IMR-90 (cell line): ENCODE measurements around the gene GRID1. TPM values are rescaled to one million over a fixed set of nuclear protein-coding genes. Genes with fewer than 3 reads are reported as not detected.

Source experiments
- ATAC-seq: fragments of 200-7000 bp; cut with Tn5 transposase; 2 replicates; pipeline ENCODE4 v1.9.1; 2020; ENCODE audit warnings: low read depth, mild to moderate bottlenecking, moderate library complexity
- BruUV-seq: library from RNA; stranded (reverse); fragments of 400-500 nt; replicated peaks from 2 replicates; lab custom pipeline; 2021; lab: Mats Ljungman, UMichigan
- CTCF ChIA-PET: fragments of 300-600 bp; formaldehyde crosslinking; extraction: SDS; loops from one replicate; lab custom pipeline; 2021; ENCODE audit warnings: antibody characterized with exemption; lab: Yijun Ruan, JAX
- POLR2A ChIA-PET: fragments of 300-600 bp; sonication (Branson Sonifier 250); formaldehyde crosslinking; loops from one replicate; lab custom pipeline; 2022; ENCODE audit warnings: antibody characterized with exemption; ENCODE audit not compliant: unreplicated experiment; lab: Charles Lee
- DNase-seq: peaks from one replicate; pipeline ENCODE4 v3.0.0; 2013
- H2AFZ ChIP-seq: replicated peaks from 2 replicates; pipeline ENCODE3; 2013; ENCODE audit warnings: low read length, mild to moderate bottlenecking; ENCODE audit not compliant: poor library complexity
- H2AK5ac ChIP-seq: 2 replicates; pipeline ENCODE4 v1.6.1; 2013; ENCODE audit warnings: low read depth, low read length, inconsistent platforms
- H2AK9ac ChIP-seq: replicated peaks from 2 replicates; pipeline ENCODE3; 2013; ENCODE audit warnings: mild to moderate bottlenecking, low read depth, low read length, moderate library complexity; ENCODE audit not compliant: poor library complexity
- H2BK120ac ChIP-seq: 2 replicates; pipeline ENCODE4 v1.6.1; 2013; ENCODE audit warnings: low read depth, low read length, inconsistent platforms
- H2BK15ac ChIP-seq: 3 replicates; pipeline ENCODE4 v1.6.1; 2013; ENCODE audit warnings: low read depth, low read length, inconsistent platforms
- H2BK20ac ChIP-seq: 2 replicates; pipeline ENCODE4 v1.6.1; 2013; ENCODE audit warnings: low read depth, mild to moderate bottlenecking, inconsistent platforms, low read length, moderate library complexity
- H2BK5ac ChIP-seq: 2 replicates; pipeline ENCODE4 v1.6.1; 2013; ENCODE audit warnings: mild to moderate bottlenecking, low read depth, low read length, inconsistent platforms; ENCODE audit not compliant: poor library complexity, severe bottlenecking
- H3K14ac ChIP-seq: replicated peaks from 2 replicates; pipeline ENCODE4 v1.6.1; 2013; ENCODE audit warnings: low read depth, low read length, inconsistent platforms
- H3K18ac ChIP-seq: 2 replicates; pipeline ENCODE4 v1.6.1; 2013; ENCODE audit warnings: low read depth, low read length, control low read depth
- H3K23ac ChIP-seq: 2 replicates; pipeline ENCODE4 v1.6.1; 2013; ENCODE audit warnings: low read depth, low read length, inconsistent platforms
- H3K27ac ChIP-seq: 2 replicates; pipeline ENCODE4 v1.5.1; 2013; ENCODE audit warnings: mild to moderate bottlenecking, control low read depth, low read length; ENCODE audit not compliant: insufficient read depth
- H3K27me3 ChIP-seq: 2 replicates; pipeline ENCODE4 v1.6.1; 2013; ENCODE audit warnings: low read length; ENCODE audit not compliant: control insufficient read depth, insufficient read depth
- H3K36me3 ChIP-seq: 2 replicates; pipeline ENCODE4 v1.6.1; 2013; ENCODE audit warnings: low read length, mixed read lengths; ENCODE audit not compliant: control insufficient read depth, insufficient read depth
- H3K4ac ChIP-seq: 2 replicates; pipeline ENCODE4 v1.6.1; 2013; ENCODE audit warnings: low read depth, low read length, inconsistent platforms
- H3K4me1 ChIP-seq: 2 replicates; pipeline ENCODE4 v1.6.1; 2013; ENCODE audit warnings: low read length, mixed read lengths; ENCODE audit not compliant: control insufficient read depth, insufficient read depth
- H3K4me2 ChIP-seq: 2 replicates; pipeline ENCODE4 v1.6.1; 2013; ENCODE audit warnings: low read depth, mild to moderate bottlenecking, control low read depth, low read length, moderate library complexity
- H3K4me3 ChIP-seq: 2 replicates; pipeline ENCODE4 v1.5.1; 2013; ENCODE audit warnings: low read depth, mild to moderate bottlenecking, control low read depth, low read length, moderate library complexity; ENCODE audit not compliant: insufficient read depth
- H3K56ac ChIP-seq: 2 replicates; pipeline ENCODE4 v1.6.1; 2013; ENCODE audit warnings: low read length, inconsistent platforms; ENCODE audit not compliant: insufficient read depth; ENCODE audit errors: extremely low read depth
- H3K79me1 ChIP-seq, 2 experiments: 2 replicates each; pipeline ENCODE4 v1.6.1; 2013; ENCODE audit warnings: low read length in 2 of 2, inconsistent platforms in 1 of 2, low read depth in 1 of 2
- H3K9ac ChIP-seq: 2 replicates; pipeline ENCODE4 v1.6.1; 2013; ENCODE audit warnings: low read depth, low read length, control low read depth
- H3K9me1 ChIP-seq: 2 replicates; pipeline ENCODE4 v1.6.1; 2013; ENCODE audit warnings: low read length, inconsistent platforms; ENCODE audit not compliant: insufficient read depth
- H3K9me3 ChIP-seq: 2 replicates; pipeline ENCODE4 v1.6.1; 2013; ENCODE audit warnings: low read length; ENCODE audit not compliant: control insufficient read depth, insufficient read depth
- H4K20me1 ChIP-seq: 2 replicates; pipeline ENCODE4 v1.6.1; 2013; ENCODE audit warnings: low read length, inconsistent platforms; ENCODE audit not compliant: insufficient read depth
- H4K5ac ChIP-seq: 2 replicates; pipeline ENCODE4 v1.6.1; 2013; ENCODE audit warnings: mild to moderate bottlenecking, low read depth, low read length, control low read depth
- H4K8ac ChIP-seq, 2 experiments: 2 replicates each; pipeline ENCODE4 v1.6.1; 2013; ENCODE audit warnings: low read depth in 2 of 2, low read length in 2 of 2, control low read depth in 1 of 2, inconsistent platforms in 1 of 2
- H4K91ac ChIP-seq: 2 replicates; pipeline ENCODE4 v1.6.1; 2013; ENCODE audit warnings: low read depth, low read length, inconsistent platforms; ENCODE audit not compliant: insufficient read depth
- BHLHE40 ChIP-seq: fragments of 150-350 bp; IDR thresholded peaks from 2 replicates; pipeline ENCODE4 v1.6.1; 2016; ENCODE audit warnings: mild to moderate bottlenecking, low read depth, low read length
- CEBPB ChIP-seq: IDR thresholded peaks from 2 replicates; pipeline ENCODE4 v1.6.1; 2012; ENCODE audit warnings: low read depth, low read length, improper control_type of control experiment
- CHD1 ChIP-seq: IDR thresholded peaks from 2 replicates; pipeline ENCODE4 v1.6.1; 2012; ENCODE audit warnings: low read depth, low read length, improper control_type of control experiment
- ELK1 ChIP-seq: fragments of 150-350 bp; IDR thresholded peaks from 2 replicates; pipeline ENCODE4 v1.6.1; 2016; ENCODE audit warnings: low read depth, mild to moderate bottlenecking, low read length, moderate library complexity, borderline replicate concordance
- FOS ChIP-seq: fragments of 150-350 bp; IDR thresholded peaks from 2 replicates; pipeline ENCODE4 v1.6.1; 2016; ENCODE audit warnings: low read depth, low read length
- MAFK ChIP-seq: IDR thresholded peaks from 2 replicates; pipeline ENCODE4 v1.6.1; 2012; ENCODE audit warnings: low read depth, low read length, improper control_type of control experiment
- MAZ ChIP-seq: IDR thresholded peaks from 2 replicates; pipeline ENCODE4 v1.6.1; 2012; ENCODE audit warnings: low read depth, mild to moderate bottlenecking, low read length, improper control_type of control experiment, moderate library complexity, borderline replicate concordance
- NFE2L2 ChIP-seq: fragments of 150-350 bp; IDR thresholded peaks from 2 replicates; pipeline ENCODE4 v1.6.1; 2016; ENCODE audit warnings: low read depth, mild to moderate bottlenecking, low read length
- POLR2A ChIP-seq: IDR thresholded peaks from 2 replicates; pipeline ENCODE4 v1.6.1; 2012; ENCODE audit warnings: mild to moderate bottlenecking, low read depth, low read length
- RAD21 ChIP-seq: IDR thresholded peaks from 2 replicates; pipeline ENCODE4 v1.6.1; 2012; ENCODE audit warnings: low read length, improper control_type of control experiment
- RCOR1 ChIP-seq: IDR thresholded peaks from 2 replicates; pipeline ENCODE4 v1.6.1; 2012; ENCODE audit warnings: mild to moderate bottlenecking, low read length, improper control_type of control experiment; ENCODE audit not compliant: insufficient replicate concordance
- SMC3 ChIP-seq: fragments of 150-350 bp; IDR thresholded peaks from 2 replicates; pipeline ENCODE4 v1.6.1; 2016; ENCODE audit warnings: low read depth, mild to moderate bottlenecking, antibody characterized with exemption, low read length, moderate library complexity
- USF2 ChIP-seq: fragments of 150-350 bp; IDR thresholded peaks from 2 replicates; pipeline ENCODE4 v1.6.1; 2017; ENCODE audit warnings: mild to moderate bottlenecking, antibody characterized with exemption, low read length, low read depth
- WGBS, 2 experiments: methylation state at CpG; one replicate each; pipeline versions ENCODE4 v1.1.5 to v1.1.7; 2013; ENCODE audit warnings: missing lambda C conversion rate in 2 of 2; ENCODE audit not compliant: insufficient read length in 1 of 2; ENCODE audit errors: extremely low coverage in 2 of 2; 5-methylcytosine and 5-hydroxymethylcytosine counted together
- dilution Hi-C: fragments of 300-500 bp; cut with HindIII; formaldehyde crosslinking; loops from one replicate; pipeline ENCODE4 v1.14.3; 2018; ENCODE audit warnings: low sequenced_read_pairs; ENCODE audit not compliant: unreplicated experiment
- in situ Hi-C: fragments of 300-500 bp; cut with MboI; formaldehyde crosslinking; loops from 3 replicates; pipeline ENCODE4 v1.14.3; 2019; ENCODE audit warnings: low sequenced_read_pairs, inconsistent platforms, mixed read lengths
- intact Hi-C: fragments of 100-400 bp; cut with micrococcal nuclease; formaldehyde crosslinking; loops from 2 replicates; pipeline ENCODE4 v1.10.0; 2022
- polyA plus RNA-seq, 3 experiments: library from polyadenylated mRNA; depleted of rRNA; stranded (reverse); fragments of >200 nt; gene quantifications; 2 replicates each; pipeline ENCODE4 v1.2.3, GENCODE V29; 2012; ENCODE audit warnings: low replicate concordance in 1 of 3
- total RNA-seq: library from RNA; depleted of rRNA; stranded (reverse); fragments of >200 nt; gene quantifications from 2 replicates; pipeline ENCODE4 v1.2.3, GENCODE V29; 2012

Gene GRID1
- total and polyA plus RNA-seq, 2 of the 4 experiments (the other 2 are of a cell fraction), result not detected

GRCh38 chr10:86111902-86112545, 254.6 kb downstream of the GRID1 start:
- no peak for DNase-seq
- 69% methylated on average over 2 of the region's 5 CpGs; no CpG with 5 or more reads in 1 of the 2 experiments for WGBS, 2 experiments
- intact Hi-C loops, result no loop called here

More at GRCh38 chr10:86111902-86112545, 254.6 kb downstream of the GRID1 start:
- ATAC-seq, result no peak
- Histone ChIP-seq H2BK20ac (no peak overlapping the region), H2AK5ac (no peak overlapping the region), H3K9ac (no peak overlapping the region), H3K36me3 (no peaks in the 10 kb centered on the region), H3K4ac (no peak overlapping the region), H2AK9ac (no peak overlapping the region), H4K8ac (no peak overlapping the region), H3K4me2 (no peak overlapping the region), H3K56ac (no peak overlapping the region), H3K27me3 (no peaks in the 10 kb centered on the region), H2BK120ac (no peak overlapping the region), H2AFZ (no peak overlapping the region), H2BK15ac (no peak overlapping the region), H3K9me1 (no peaks in the 10 kb centered on the region), H3K9me3 (no peaks in the 10 kb centered on the region; the same call in 1 of the 2 replicates), H4K5ac (no peak overlapping the region), H3K4me1 (no peaks in the 10 kb centered on the region), H3K23ac (no peak overlapping the region), H3K18ac (no peak overlapping the region), H4K91ac (no peak overlapping the region), H3K27ac (no peak overlapping the region), H2BK5ac (no peak overlapping the region), H3K79me1 (no peaks in the 10 kb centered on the region), H3K14ac (no peak overlapping the region), H3K4me3 (no peak overlapping the region), H4K20me1 (no peaks in the 10 kb centered on the region)
- in situ Hi-C loops, result no loop called here
- dilution Hi-C loops, result no loop called here
- ChIA-PET CTCF (no interaction called here), POLR2A (no interaction called here)
- TF ChIP-seq SMC3 (no peak), MAFK (no peak), RCOR1 (no peak), BHLHE40 (no peak), POLR2A (no peak), CHD1 (no peak), FOS (no peak), ELK1 (no peak), CEBPB (no peak), MAZ (no peak), NFE2L2 (no peak), RAD21 (no peak), USF2 (no peak)
- BruUV-seq, result no TSS peak
